ENCODE data around the gene RAD51B.

Gene RAD51B

GRCh38 chr14:68305738-68306137 is 486.2 kb downstream of the RAD51B start:
- no peak overlapping the region for H3K27ac ChIP-seq (ENCODE audit: low read depth, low read length)
- no peaks in the 10 kb centered on the region for H3K27me3 ChIP-seq (ENCODE audit: control insufficient read depth in 5 of 5, insufficient read depth in 4 of 5, low read length in 5 of 5)
- no peak overlapping the region for H3K9ac ChIP-seq (ENCODE audit: low read length in 5 of 5)
- H3K4me1 ChIP-seq (ENCODE audit: control insufficient read depth in 5 of 5, insufficient read depth in 5 of 5, low read length in 5 of 5): peaks cover 0 to 22% (median 20%) of the 10 kb centered on the region in 5 donors
- H3K36me3 ChIP-seq (ENCODE audit: control insufficient read depth in 5 of 5, insufficient read depth in 5 of 5, low read length in 5 of 5): no peaks in the 10 kb centered on the region
- H3K4me3 ChIP-seq (ENCODE audit: low read depth in 1 of 5, low read length in 5 of 5): no peak overlapping the region
- no peaks in the 10 kb centered on the region for H3K9me3 ChIP-seq (ENCODE audit: control insufficient read depth in 5 of 5, low read length in 5 of 5)

- H3K36me3 ChIP-seq (ENCODE audit: control insufficient read depth in 5 of 5, insufficient read depth in 5 of 5, low read length in 5 of 5): no peaks in the 10 kb centered on the region
- H3K4me1 ChIP-seq (ENCODE audit: control insufficient read depth in 5 of 5, insufficient read depth in 5 of 5, low read length in 5 of 5): peaks cover 0 to 22% (median 20%) of the 10 kb centered on the region in 5 donors
- H3K27me3 ChIP-seq (ENCODE audit: control insufficient read depth in 5 of 5, insufficient read depth in 4 of 5, low read length in 5 of 5): no peaks in the 10 kb centered on the region
- H3K4me3 ChIP-seq (ENCODE audit: low read depth in 1 of 5, low read length in 5 of 5): no peak overlapping the region
- H3K9ac ChIP-seq (ENCODE audit: low read length in 5 of 5): no peak overlapping the region
- H3K27ac ChIP-seq (ENCODE audit: low read depth, low read length): peak overlapping the region; percentile 77
- no peaks in the 10 kb centered on the region for H3K9me3 ChIP-seq (ENCODE audit: control insufficient read depth in 5 of 5, low read length in 5 of 5)
Observed at GRCh38 chr14:68306265-68306933, 486.8 kb downstream of the RAD51B start.

GRCh38 chr14:68306934-68307789 is 487.6 kb downstream of the RAD51B start:
- H3K4me3 ChIP-seq (ENCODE audit: low read depth in 1 of 5, low read length in 5 of 5): no peak overlapping the region
- H3K4me1 ChIP-seq (ENCODE audit: control insufficient read depth in 5 of 5, insufficient read depth in 5 of 5, low read length in 5 of 5): peaks cover 0 to 22% (median 20%) of the 10 kb centered on the region in 5 donors
- no peaks in the 10 kb centered on the region for H3K27me3 ChIP-seq (ENCODE audit: control insufficient read depth in 5 of 5, insufficient read depth in 4 of 5, low read length in 5 of 5)
- peak overlapping the region; percentile 77 for H3K27ac ChIP-seq (ENCODE audit: low read depth, low read length)
- no peaks in the 10 kb centered on the region for H3K9me3 ChIP-seq (ENCODE audit: control insufficient read depth in 5 of 5, low read length in 5 of 5)
- H3K9ac ChIP-seq (ENCODE audit: low read length in 5 of 5): peak overlapping the region in 1 of 5 donors; percentile 12
- H3K36me3 ChIP-seq (ENCODE audit: control insufficient read depth in 5 of 5, insufficient read depth in 5 of 5, low read length in 5 of 5): no peaks in the 10 kb centered on the region

GRCh38 chr14:68307790-68308168 is 488.2 kb downstream of the RAD51B start:
- Histone ChIP-seq H3K36me3 (ENCODE audit: control insufficient read depth in 5 of 5, insufficient read depth in 5 of 5, low read length in 5 of 5) (no peaks in the 10 kb centered on the region), H3K27ac (ENCODE audit: low read depth, low read length) (peak overlapping the region; percentile 77), H3K4me1 (ENCODE audit: control insufficient read depth in 5 of 5, insufficient read depth in 5 of 5, low read length in 5 of 5) (peaks cover 0 to 22% (median 20%) of the 10 kb centered on the region in 5 donors), H3K9me3 (ENCODE audit: control insufficient read depth in 5 of 5, low read length in 5 of 5) (no peaks in the 10 kb centered on the region), H3K27me3 (ENCODE audit: control insufficient read depth in 5 of 5, insufficient read depth in 4 of 5, low read length in 5 of 5) (no peaks in the 10 kb centered on the region), H3K4me3 (ENCODE audit: low read depth in 1 of 5, low read length in 5 of 5) (no peak overlapping the region), H3K9ac (ENCODE audit: low read length in 5 of 5) (peak overlapping the region in 1 of 5 donors; percentile 12)

GRCh38 chr14:68308726-68309520 is 489.3 kb downstream of the RAD51B start:
- no peak overlapping the region for H3K9ac ChIP-seq (ENCODE audit: low read length in 5 of 5)
- no peaks in the 10 kb centered on the region for H3K9me3 ChIP-seq (ENCODE audit: control insufficient read depth in 5 of 5, low read length in 5 of 5)
- peak overlapping the region; percentile 43 for H3K27ac ChIP-seq (ENCODE audit: low read depth, low read length)
- H3K27me3 ChIP-seq (ENCODE audit: control insufficient read depth in 5 of 5, insufficient read depth in 4 of 5, low read length in 5 of 5): no peaks in the 10 kb centered on the region
- no peaks in the 10 kb centered on the region for H3K36me3 ChIP-seq (ENCODE audit: control insufficient read depth in 5 of 5, insufficient read depth in 5 of 5, low read length in 5 of 5)
- peaks cover 0 to 22% (median 20%) of the 10 kb centered on the region in 5 donors for H3K4me1 ChIP-seq (ENCODE audit: control insufficient read depth in 5 of 5, insufficient read depth in 5 of 5, low read length in 5 of 5)
- no peak overlapping the region for H3K4me3 ChIP-seq (ENCODE audit: low read depth in 1 of 5, low read length in 5 of 5)

DNA sequence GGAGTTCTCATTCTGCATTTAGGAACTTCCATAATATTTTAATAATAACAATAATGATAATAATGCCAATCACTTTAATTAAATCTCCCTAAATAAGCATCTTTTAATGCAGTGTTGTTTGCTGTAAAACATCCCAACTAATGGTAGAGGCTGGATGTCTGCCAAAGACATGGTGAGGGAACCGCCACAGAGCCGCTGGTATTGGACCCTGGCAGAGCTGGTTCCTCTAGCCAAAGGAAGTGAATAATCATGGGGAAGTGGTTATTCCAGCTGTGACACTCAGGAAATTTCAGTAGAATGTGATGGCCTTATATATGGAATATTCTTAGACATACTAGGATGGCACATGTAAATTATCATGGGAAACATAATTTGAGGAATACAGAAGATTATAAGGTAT is 490.0 kb downstream of the RAD51B start:
- no peak overlapping the region for H3K9ac ChIP-seq (ENCODE audit: low read length in 5 of 5)
- no peaks in the 10 kb centered on the region for H3K9me3 ChIP-seq (ENCODE audit: control insufficient read depth in 5 of 5, low read length in 5 of 5)
- H3K4me1 ChIP-seq (ENCODE audit: control insufficient read depth in 5 of 5, insufficient read depth in 5 of 5, low read length in 5 of 5): peaks cover 0 to 26% (median 20%) of the 10 kb centered on the region in 5 donors
- H3K27me3 ChIP-seq (ENCODE audit: control insufficient read depth in 5 of 5, insufficient read depth in 4 of 5, low read length in 5 of 5): no peaks in the 10 kb centered on the region
- no peaks in the 10 kb centered on the region for H3K36me3 ChIP-seq (ENCODE audit: control insufficient read depth in 5 of 5, insufficient read depth in 5 of 5, low read length in 5 of 5)
- H3K4me3 ChIP-seq (ENCODE audit: low read depth in 1 of 5, low read length in 5 of 5): no peak overlapping the region
- no peak overlapping the region for H3K27ac ChIP-seq (ENCODE audit: low read depth, low read length)

DNA sequence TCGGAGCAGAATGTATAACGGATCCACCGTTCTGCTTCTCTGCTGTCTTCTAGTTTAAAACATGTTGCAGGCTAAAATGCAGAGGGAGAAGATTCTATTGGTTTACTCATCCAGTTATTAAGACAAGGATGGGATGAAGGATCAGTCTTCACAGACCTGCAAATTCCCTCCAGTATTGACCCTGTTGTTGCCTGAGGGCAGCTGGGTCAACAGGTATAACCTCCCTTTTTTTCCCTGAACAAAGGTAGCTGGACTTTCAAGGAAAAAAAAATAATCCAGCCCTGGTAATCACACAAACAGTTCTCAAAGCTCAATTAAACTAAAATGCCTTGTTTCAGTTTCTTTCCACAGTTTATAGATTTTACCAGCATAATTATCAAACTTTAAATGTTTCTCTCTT is 492.7 kb downstream of the RAD51B start:
- Histone ChIP-seq H3K4me1 (ENCODE audit: control insufficient read depth in 5 of 5, insufficient read depth in 5 of 5, low read length in 5 of 5) (peaks cover 0 to 24% (median 15%) of the 10 kb centered on the region in 5 donors), H3K27ac (ENCODE audit: low read depth, low read length) (no peak overlapping the region), H3K9me3 (ENCODE audit: control insufficient read depth in 5 of 5, low read length in 5 of 5) (no peaks in the 10 kb centered on the region), H3K4me3 (ENCODE audit: low read depth in 1 of 5, low read length in 5 of 5) (no peak overlapping the region), H3K36me3 (ENCODE audit: control insufficient read depth in 5 of 5, insufficient read depth in 5 of 5, low read length in 5 of 5) (no peaks in the 10 kb centered on the region), H3K27me3 (ENCODE audit: control insufficient read depth in 5 of 5, insufficient read depth in 4 of 5, low read length in 5 of 5) (no peaks in the 10 kb centered on the region), H3K9ac (ENCODE audit: low read length in 5 of 5) (no peak overlapping the region)

DNA sequence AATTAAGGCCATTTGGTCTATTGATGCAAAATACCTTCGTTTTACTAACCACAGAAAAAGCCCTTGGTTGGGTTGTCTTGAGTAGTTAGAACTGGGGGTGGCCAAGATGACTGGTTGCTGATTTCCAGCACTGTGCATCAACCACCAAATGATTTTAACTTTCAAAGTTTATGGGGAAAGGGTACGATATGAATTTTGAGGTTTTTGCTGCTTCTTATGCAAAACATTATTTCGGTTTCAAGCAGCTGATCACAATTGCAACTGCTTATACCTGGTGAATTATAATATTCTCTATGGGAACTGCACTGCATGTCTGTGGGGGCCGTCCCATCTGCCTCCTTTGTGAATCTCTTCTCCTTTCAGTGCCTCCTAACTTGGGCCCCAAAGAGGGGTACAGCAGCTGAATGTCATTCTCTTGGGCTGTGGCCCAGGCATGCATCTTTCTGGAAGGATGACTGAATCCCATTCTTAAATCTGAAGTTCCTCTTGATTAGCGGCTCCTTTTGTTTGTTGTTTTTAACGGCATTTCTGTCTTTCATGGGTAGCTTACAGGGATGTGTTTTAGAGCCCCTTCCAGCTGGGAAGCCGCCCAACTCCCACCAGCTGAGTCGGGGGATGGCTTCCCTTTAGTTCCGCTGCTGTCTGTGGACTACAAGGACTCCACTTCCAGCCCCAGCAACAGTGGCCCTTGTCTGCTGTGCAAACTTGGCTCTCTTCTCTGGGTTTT is 493.5 kb downstream of the RAD51B start:
- Histone ChIP-seq H3K36me3 (ENCODE audit: control insufficient read depth in 5 of 5, insufficient read depth in 5 of 5, low read length in 5 of 5) (no peaks in the 10 kb centered on the region), H3K27ac (ENCODE audit: low read depth, low read length) (no peak overlapping the region), H3K9me3 (ENCODE audit: control insufficient read depth in 5 of 5, low read length in 5 of 5) (no peaks in the 10 kb centered on the region), H3K9ac (ENCODE audit: low read length in 5 of 5) (no peak overlapping the region), H3K4me3 (ENCODE audit: low read depth in 1 of 5, low read length in 5 of 5) (no peak overlapping the region), H3K4me1 (ENCODE audit: control insufficient read depth in 5 of 5, insufficient read depth in 5 of 5, low read length in 5 of 5) (peaks cover 0 to 17% (median 8%) of the 10 kb centered on the region in 5 donors), H3K27me3 (ENCODE audit: control insufficient read depth in 5 of 5, insufficient read depth in 4 of 5, low read length in 5 of 5) (no peaks in the 10 kb centered on the region)

DNA sequence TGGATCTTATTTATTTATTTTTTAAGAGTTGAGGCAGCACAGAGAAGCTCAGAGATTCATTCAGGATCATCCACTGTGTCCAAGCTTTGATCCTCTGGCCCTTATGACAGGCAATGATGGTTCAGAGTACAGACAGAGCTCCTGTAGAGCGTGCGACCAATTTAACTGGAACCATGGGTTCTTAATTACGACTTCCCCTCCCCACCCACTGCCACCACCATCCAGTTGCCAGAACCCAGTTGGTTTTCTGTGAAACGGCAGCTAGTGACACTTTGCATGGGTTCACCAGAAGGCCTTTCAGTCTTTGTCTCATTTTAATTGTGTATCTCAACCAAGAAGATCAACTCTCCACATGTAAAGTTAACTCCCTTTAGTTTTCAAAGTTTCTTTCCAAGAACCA is 495.1 kb downstream of the RAD51B start:
- no peaks in the 10 kb centered on the region for H3K36me3 ChIP-seq (ENCODE audit: control insufficient read depth in 5 of 5, insufficient read depth in 5 of 5, low read length in 5 of 5)
- H3K27me3 ChIP-seq (ENCODE audit: control insufficient read depth in 5 of 5, insufficient read depth in 4 of 5, low read length in 5 of 5): no peaks in the 10 kb centered on the region
- no peaks in the 10 kb centered on the region for H3K9me3 ChIP-seq (ENCODE audit: control insufficient read depth in 5 of 5, low read length in 5 of 5)
- peaks cover 0 to 8% (median 0%) of the 10 kb centered on the region in 5 donors for H3K4me1 ChIP-seq (ENCODE audit: control insufficient read depth in 5 of 5, insufficient read depth in 5 of 5, low read length in 5 of 5)
- H3K27ac ChIP-seq (ENCODE audit: low read depth, low read length): no peak overlapping the region
- H3K9ac ChIP-seq (ENCODE audit: low read length in 5 of 5): no peak overlapping the region
- no peak overlapping the region for H3K4me3 ChIP-seq (ENCODE audit: low read depth in 1 of 5, low read length in 5 of 5)
